HG03064 (cell line): ENCODE measurements around the gene SV2A.
A peak's percentile ranks its signal among the peaks of the same experiment; 100 is the strongest.
"Not testable (repeated sequence)": the region's sequence is repeated elsewhere in the genome, so short reads cannot be mapped to it uniquely, and the experiment has no call there.

Experiments used
- ATAC-seq: cut with Tn5 transposase; IDR thresholded peaks from one replicate; pipeline ENCODE4 v1.9.1; 2021; ENCODE audit warnings: low read depth; ENCODE audit not compliant: unreplicated experiment

The SV2A gene

GRCh38 chr1:149887456-149888246 lies 30.0 kb downstream of the SV2A start:
- peak; percentile 41 for ATAC-seq

GRCh38 chr1:149887196-149887455 lies 30.5 kb downstream of the SV2A start:
- not testable (repeated sequence) for ATAC-seq

GRCh38 chr1:149886396-149887195 lies 31.0 kb downstream of the SV2A start:
- ATAC-seq, result peak; percentile 45

- ATAC-seq, result not testable (repeated sequence)
Observed at GRCh38 chr1:149886121-149886395, 31.6 kb downstream of the SV2A start.

GRCh38 chr1:149885339-149886120 lies 32.1 kb downstream of the SV2A start:
- ATAC-seq, result no peak

- ATAC-seq, result no peak
Observed at GRCh38 chr1:149884433-149885338, 33.0 kb downstream of the SV2A start.

GRCh38 chr1:149883598-149884247 lies 33.9 kb downstream of the SV2A start:
- no peak for ATAC-seq

- ATAC-seq, result no peak
Observed at GRCh38 chr1:149881876-149882275, 35.8 kb downstream of the SV2A start.

- ATAC-seq, result no peak
Observed at GRCh38 chr1:149879556-149879955, 38.1 kb downstream of the SV2A start.

- no peak for ATAC-seq
Observed at GRCh38 chr1:149877211-149877946, 40.3 kb downstream of the SV2A start.

- not testable (repeated sequence) for ATAC-seq
Observed at GRCh38 chr1:149873060-149873459, 44.6 kb downstream of the SV2A start.

GRCh38 chr1:149866887-149867286 lies 50.8 kb downstream of the SV2A start:
- not testable (repeated sequence) for ATAC-seq

GRCh38 chr1:149861497-149862054 lies 56.1 kb downstream of the SV2A start:
- not testable (repeated sequence) for ATAC-seq

GRCh38 chr1:149860684-149861496 lies 56.8 kb downstream of the SV2A start:
- peak; percentile 62 for ATAC-seq

- not testable (repeated sequence) for ATAC-seq
Observed at GRCh38 chr1:149860271-149860670, 57.4 kb downstream of the SV2A start.
